Hematopoietic multipotent progenitor cell treated with erythropoietin and hydrocortisone succinate and interleukin-3 and kit ligand, for 4 days (in vitro differentiated cells): ENCODE results near the gene TLDC2.
"Not testable (repeated sequence)": the region's sequence is repeated elsewhere in the genome, so short reads cannot be mapped to it uniquely, and the experiment has no call there.

ENCODE experiments used
- DNase-seq: peaks from one replicate; pipeline ENCODE4 v3.0.0-alpha.2; 2015

Gene TLDC2

DNA sequence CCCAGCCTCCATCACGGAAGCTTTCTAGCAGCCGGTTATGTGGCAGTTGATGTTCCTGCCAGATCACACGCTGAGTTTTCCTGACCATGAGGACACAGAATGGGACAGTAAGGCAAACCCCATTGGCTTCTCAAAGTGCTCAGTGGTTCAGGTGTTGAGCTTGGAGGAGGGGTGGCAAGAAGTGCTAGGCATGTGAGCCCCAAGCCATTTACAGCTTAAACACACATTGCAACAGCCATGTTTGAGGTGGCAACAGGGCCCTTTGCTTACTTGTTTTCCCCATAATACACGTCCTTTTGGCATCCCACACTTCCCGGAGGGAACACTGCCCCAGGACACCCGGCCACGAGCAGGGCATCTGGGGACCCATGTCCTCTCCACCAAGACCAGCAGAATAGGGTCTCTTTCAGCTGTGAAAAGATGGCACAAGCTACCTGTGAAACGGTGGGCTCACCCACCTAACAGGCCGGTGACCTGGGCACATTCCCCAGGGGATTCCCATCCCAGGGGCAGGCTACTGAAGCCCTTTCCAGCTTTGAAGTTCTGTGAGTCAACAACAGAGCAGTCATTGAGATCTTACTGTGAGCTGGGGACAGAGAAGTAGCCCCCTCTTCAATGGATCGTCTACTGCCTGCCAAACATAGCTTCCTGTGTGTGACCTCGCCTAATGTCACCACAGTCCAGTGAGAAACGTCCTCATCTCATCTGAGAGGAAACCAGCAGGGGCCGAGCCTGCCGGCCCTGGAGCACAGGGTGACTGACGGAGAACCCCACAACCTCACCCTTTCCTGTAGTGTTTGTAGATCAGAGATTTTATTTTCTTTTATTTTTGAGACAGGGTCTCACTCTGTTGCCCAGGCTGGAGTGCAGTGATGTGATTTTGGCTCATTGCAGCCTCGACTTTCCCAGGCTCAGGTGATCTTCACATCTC is 4.0 kb upstream of the TLDC2 start:
- DNase-seq, result peak; percentile 63

DNA sequence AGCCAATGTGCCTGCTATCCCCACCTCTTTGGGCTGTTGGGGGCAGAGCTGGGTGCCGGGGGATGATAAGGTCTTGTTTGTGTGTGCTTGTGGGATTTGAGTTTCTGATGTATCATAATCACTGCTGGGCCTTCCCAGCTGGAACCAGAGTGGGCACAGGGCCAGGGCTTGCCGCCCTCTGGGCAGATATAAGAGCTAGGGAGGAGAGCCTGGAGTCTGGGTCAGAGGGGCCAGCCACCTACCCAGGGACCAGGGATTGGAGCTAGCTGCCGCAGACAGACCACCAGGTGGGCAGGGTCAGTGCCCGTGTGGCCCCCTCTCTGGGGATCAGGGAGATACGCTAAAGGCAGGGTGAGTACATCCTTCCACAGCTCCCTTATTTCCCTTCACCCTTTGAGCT is 3.1 kb upstream of the TLDC2 start:
- DNase-seq, result peak; percentile 71

DNA sequence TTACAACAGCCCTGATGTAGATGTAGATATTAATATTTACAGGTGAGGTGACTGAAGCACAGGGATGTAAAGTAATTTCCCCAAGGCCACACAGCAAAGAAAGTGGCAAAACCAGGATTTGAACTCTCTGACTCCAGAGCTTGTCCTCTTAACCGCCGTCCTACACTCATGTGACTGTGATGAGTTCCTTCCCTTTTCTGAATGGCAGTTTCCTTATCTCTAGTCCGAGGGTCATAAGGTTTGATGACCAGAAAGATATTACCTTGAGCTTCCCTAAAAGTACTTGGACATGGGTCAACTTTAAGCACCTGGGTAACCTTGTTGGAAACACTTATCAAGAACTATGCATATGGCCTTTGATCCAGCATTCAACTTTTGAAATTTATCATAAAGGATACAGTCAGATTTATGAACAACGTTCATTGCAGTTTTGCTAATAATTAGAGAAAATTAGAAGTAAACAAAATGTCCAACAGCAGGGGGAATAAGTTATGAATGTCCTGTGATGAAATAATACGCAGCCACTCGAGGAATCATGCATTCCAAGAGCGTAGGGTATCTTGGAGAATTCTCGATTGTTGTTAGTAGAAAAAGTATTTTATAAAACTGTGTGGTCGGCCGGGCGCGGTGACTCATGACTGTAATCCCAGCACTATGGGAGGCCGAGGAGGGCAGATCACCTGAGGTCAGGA is 2.3 kb upstream of the TLDC2 start:
- peak; percentile 72 for DNase-seq

DNA sequence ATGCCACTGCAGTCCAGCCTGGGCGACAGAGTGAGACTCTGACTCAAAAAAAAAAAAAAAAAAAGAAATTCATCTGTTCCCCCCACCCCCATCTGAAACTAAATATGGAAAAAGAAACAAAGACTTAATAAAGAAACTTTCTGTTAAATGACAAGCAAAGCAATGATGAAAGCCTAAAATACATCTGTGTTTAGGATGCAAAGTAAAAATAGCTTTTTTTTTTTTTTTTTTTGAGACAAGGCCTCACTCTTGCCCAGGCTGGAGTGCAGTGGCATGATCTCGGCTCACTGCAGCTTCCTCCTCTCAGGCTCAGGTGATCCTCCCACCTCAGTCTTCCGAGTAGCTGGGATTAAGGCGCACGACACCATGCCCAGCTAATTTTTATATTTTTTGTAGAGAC is 845 bp upstream of the TLDC2 start:
- not testable (repeated sequence) for DNase-seq

DNA sequence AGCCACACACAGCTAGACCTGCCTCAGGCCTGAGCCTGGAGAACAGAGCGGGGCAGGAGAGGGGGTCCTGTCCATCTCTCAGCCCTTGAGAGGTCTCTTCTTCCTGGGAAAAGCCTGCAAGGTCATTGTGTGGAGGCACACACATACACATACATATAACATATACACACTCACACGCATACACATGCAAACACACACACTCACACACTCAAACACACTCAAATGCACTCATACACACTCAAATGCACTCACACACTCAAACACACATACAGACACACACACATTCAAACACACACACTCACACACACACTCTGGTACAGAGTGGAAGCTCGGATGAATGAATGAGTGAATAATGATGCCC is 515 bp downstream of the TLDC2 start:
- DNase-seq, result no peak

DNA sequence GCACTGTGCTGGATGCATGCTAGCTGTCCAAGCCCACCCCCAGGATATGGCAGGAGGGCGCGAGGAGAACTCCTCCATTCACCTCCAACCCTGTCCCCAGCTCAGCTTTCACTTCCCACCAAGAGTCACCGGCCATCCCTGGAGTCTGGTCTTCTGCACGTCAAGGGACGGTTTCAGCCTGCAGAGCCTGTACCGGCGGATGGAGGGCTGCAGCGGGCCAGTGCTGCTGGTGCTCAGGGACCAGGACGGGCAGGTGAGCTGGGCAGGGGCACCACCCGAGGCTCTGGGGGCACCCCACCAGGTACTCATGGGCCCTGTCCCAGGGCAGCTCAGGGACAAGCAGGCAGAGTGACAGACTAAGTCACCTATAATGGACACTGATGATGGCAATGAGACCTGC is 3.0 kb downstream of the TLDC2 start:
- DNase-seq, result no peak

DNA sequence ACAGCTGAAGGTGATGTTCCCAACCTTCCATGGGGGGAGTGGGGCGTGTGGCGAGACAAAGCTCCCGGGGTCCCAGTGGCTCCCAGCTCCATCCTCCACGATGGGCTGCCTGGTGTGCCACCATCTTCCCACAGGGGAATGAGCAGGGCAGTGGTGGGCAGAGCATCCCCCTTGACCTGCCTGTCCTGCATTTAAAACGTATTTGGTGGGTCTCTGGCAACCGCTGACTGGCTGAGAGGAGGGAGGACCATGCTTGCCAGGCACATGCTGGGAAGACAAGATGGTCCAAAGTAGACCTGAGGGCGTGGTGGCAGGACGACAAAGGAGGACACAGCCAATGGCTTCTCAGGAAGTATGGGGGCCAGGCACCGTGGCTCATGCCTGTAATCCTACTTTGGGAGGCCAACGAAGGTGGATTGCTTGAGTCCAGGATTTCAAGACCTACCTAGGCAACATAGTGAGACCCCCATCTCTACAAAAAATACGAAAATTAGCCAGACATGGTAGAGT is 4.9 kb downstream of the TLDC2 start:
- DNase-seq, result no peak

DNA sequence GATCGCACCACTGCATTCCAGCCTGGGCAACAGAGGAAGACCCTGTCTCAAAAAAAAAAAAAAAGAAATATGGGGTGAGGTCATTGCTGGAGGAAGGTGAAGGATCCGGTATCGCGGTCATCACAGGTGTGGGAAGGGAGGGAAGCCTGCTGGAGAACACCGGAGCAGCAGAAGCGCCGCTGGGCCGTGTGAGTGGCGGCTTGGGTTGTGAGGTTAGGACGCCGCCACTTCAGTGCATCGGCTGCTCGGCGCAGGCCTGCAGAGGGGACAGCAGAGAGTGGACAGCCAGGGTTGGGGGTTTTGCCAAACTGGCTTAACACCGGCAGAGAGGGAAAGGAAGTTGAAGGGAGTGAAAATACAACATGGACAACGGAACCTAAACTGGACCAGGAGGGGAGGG is 5.4 kb downstream of the TLDC2 start:
- DNase-seq, result no peak

DNA sequence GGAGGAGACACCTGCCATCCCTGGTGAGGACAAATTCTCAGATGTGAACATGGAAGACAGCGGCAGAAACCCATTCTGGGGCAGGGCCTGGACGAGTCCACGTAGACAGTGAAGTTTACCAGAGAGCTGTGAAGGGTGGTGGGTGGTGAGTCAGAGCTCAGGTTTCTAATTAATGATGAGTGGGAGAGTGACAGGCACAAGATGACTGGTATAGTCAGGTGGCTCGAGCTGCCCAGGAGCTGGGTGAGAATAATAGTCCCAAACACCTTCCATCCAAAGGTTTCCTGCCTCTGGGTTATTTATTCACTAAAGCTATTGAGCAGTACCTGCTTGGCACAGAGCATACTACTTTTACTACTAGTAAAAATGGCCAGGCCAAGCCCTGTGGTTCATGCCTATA is 6.0 kb downstream of the TLDC2 start:
- no peak for DNase-seq

DNA sequence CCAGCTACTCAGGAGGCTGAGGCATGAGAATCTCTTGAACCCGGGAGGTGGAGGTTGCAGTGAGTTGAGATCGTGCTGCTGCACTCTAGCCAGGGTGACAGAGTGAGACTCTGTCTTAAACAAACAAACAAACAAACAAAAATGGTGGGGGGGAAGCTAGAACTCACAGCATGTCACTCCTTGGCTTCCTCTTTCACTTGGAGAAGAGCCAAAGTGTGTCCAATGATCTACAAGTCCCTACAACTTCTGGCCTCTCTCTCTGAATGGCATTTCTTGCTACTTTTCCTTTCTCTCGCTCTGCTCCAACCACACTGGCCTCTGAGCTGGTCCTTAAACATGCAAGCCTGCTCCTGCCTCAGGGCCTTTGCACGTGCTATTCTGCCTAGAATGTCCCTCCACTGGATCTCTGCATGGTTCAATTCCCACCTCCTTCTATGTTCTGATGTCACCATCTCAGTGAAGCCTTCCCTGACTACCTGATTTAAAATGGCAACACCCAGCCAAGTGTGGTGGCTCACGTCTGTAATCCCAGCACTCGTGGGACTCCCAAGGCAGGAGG is 8.1 kb downstream of the TLDC2 start:
- DNase-seq, result peak; percentile 54

DNA sequence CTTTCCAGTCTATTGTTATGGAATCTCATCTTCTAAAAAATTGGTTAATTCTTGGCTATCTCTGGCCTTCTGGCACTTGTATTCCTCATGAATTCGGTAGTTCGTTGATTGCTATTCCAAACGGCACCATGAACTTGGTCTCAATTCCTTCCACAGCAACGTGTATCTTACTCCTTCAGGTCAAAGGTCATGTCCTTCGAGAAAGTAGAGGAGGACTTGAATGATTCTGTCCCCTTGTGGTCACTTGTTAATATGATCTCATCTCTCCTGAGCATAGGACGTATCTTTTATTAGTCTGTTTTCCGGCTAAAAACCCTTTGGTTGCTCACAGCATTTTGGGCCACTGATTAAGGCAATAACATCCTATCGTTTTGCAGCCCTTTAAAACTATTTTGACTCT is 9.4 kb downstream of the TLDC2 start:
- DNase-seq, result peak; percentile 31

DNA sequence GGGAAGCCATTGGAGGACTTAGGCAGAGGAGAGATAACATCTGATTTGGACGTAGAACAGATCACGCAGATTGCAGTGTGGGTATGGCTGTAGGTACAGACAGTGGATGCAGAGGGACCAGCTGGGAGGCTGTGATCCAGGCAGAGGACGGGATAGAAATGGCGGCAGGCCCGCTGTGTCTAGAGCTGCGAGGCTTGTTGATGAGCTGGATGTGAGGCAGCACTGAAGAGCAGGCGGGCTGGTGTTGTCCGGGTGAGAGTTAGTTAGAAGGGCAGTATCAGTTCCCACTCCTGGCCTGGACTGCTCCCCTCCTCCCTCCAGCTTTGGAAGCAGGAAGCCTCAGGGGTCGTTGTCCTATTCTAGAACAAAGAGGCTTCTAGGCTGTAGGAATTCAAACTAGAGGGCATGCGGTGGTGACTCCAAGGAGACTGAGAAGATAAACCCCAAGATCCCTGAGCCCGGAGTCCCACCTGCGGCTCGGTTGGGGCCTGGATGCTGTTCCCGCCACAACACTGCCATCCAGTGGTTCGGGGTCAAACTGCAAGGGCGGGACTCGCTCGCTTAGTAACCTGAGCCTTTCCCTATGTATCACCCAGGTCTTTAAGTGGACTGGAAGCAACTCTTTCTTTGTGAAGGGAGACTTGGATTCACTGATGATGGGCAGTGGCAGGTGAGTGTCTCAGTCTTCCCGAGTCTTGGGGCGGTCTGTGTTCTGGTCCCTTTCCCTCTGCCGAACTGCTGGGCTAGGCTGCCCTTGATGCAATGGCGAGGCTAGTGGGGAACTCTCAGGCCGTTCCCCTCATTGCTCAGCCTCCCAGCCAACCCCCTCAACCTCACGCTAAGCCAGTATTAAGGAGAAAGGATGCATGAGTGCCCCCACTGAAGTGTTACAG is 11.2 kb downstream of the TLDC2 start:
- DNase-seq, result peak; percentile 89

DNA sequence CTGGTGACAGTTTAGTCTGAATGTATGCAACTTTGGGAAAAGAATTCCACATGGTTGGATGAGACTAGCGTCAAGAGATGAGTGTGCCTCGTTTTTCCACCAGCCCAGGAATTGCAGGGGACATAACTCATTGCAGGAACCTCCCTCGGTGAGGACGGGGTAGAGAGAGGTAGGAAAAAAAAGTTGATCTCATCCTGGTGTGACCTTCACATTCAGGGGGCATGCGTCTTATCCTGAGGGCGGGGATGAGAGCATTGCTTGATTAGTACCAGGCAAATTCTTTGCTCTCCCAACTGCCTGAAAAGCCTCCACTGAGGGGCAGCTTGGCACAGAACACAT is 11.8 kb downstream of the TLDC2 start:
- DNase-seq, result no peak

DNA sequence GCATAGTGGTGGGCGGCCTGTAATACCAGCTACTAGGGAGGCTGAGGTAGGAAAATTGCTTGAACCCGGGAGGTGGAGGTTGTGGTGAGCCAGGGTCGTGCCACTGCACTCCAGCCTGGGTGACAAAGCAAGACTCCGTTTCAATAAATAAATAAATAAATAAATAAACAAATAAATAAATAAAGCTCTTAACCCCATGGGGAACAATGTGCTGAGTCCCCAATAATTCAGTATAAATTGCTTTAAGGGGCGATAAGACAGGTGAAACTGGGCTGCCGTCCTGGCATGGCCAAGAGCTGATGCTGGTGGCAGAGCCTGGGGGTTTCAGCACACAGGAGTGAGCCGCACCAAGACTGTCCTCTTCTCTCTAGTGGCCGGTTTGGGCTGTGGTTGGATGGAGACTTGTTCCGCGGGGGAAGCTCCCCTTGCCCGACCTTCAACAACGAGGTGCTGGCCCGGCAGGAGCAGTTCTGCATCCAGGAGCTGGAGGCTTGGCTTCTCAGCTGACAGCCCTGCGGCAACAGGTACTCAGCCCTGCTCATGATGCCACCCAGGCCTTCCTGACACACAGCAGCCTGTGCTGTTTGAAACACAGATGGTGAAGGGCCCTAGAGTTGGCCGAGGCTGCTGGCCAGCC is 13.1 kb downstream of the TLDC2 start:
- DNase-seq, result no peak

DNA sequence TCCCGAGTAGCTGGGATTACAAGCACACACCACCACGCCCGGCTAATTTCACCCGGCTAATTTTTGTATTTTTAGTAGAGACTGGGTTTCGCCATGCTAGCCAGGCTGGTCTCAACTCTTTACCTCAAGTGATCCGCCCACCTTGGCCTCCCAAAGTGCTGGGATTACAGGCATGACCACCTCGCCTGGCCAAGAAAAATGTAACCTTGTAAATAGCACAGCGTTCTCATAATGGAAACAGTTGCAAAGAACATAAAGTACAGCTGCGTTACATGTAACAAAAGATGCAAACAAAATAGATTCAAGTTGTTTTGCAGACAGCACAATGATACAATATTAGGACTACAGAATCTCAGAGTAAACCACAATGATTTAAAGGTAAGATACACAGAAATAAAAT is 14.6 kb downstream of the TLDC2 start:
- no peak for DNase-seq

DNA sequence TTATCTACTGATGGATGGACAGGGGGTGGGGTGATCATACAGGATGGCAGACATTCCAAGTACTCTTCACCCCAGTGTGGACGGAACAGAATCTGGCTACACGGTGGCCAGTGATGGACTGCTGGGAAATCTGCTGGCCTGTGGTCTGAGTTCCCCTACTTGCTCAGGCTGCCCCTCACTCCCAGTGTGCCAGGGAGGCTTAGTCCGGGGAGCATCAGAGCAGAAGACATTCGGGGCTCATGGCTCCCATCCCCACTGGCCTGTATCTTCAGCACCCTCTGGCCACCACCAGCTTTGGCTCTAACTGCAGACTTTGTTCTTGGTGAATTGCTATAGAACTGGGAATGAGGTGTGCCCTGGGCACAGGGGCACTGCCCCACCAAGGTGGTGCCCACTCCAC is 15.3 kb downstream of the TLDC2 start:
- no peak for DNase-seq

DNA sequence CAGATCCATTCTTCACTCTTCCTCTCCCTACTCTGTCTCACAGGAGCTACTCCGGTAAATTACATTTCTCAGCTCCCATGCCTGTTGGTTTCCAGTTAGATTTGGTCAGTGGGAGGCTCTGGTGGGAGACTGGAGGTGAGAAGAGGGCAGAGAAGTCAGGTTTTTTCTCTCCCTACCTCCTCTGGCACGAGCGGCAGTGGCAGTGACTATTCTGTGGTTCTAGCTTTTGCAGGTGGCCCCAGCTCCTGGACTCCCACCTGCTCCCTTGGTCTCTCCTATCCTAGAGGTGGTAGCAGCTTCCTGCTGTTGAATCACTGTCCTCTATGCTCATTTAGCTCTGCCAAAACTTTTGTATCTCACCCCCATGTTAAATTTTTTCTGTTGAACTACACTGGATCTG is 17.9 kb downstream of the TLDC2 start:
- DNase-seq, result no peak

DNA sequence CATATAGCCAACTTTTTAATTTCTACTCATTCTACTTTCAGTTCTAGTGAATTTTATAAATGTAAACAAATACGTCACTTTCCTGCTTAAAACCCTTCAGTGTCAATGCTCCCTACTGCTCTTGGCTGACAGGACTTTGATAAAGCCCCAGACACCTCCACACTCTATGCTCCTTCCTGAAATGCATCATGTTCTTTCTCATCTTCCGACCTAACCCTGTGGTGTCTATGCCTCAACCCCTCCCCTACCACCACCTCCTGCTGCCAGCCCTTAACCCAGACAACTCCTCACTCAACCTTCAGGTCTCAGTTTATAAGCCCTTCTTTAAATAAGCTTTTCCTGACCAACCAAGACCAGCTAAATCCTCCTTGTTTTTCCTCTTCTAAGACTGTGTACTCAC is 19.1 kb downstream of the TLDC2 start:
- DNase-seq, result no peak

DNA sequence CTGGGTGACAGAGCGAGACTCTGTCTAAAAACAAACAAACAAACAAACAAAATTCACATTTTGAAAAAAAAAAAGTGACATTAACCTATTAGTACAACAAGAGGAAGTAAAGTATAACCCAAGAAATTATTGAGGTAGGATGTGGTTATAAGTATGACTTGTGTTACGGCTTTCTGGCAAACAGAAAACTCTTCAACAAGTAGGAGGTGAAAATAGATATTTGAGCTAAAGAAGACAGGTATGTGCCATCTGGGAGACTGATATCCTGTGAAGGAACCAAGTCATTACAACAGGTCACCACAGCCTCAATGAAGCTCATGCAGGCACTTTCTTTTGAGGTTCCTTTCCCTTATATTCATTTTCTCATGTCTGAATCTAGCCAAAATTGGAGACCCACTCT is 28.8 kb downstream of the TLDC2 start:
- DNase-seq, result no peak

DNA sequence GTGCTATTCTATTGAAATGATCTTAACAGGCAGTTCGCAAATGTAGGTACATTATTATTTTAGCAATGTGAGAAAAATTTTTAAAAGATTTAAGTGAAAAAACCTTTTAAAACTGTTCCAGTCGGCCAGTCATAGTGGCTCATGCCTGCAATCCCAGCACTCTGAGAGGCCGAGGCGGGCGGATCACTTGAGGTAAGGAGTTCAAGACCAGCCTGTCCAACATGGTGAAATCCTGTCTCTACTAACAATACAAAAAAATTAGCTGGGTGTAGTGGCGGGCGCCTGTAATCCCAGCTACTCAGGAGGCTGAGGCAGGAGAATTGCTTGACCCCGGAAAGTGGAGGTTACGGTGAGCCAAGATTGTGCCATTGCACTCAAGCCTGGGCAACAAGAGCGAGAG is 29.6 kb downstream of the TLDC2 start:
- not testable (repeated sequence) for DNase-seq

DNA sequence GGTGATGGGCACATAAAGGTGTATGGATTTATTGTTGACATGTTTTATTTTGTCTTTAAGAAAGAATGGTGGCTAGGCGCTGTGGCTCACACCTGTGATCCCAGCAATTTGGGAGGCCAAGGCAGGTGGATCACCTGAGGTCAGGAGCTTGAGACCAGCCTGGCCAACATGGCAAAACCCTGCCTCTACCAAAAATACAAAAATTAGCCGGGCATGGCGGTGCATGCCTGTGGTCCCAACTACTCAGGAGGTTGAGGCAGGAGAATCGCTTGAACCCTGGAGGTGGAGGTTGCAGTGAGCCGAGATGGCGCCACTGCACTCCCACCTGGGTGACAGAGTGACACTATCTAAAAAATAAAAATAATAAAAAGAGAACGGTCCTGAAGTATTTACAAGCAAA is 30.1 kb downstream of the TLDC2 start:
- not testable (repeated sequence) for DNase-seq

DNA sequence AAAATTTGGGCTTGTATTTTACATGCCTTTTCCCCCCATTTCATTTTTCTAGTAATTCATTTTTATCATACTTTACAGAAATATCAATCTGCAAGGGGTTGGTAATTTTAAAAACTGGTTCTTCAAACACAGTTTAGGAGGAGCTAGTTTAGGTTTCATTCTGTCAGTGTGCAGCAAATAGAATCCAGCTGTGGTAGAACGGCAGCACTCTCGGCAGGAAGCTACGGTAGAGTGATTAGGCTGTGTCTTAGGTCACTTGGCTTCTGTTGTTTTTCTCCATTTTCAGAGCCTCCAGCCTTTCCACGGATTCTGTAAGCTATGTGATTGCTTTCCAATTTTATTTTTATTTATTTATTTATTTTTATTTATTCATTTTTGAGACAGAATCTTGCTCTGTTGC is 32.7 kb downstream of the TLDC2 start:
- DNase-seq, result no peak

DNA sequence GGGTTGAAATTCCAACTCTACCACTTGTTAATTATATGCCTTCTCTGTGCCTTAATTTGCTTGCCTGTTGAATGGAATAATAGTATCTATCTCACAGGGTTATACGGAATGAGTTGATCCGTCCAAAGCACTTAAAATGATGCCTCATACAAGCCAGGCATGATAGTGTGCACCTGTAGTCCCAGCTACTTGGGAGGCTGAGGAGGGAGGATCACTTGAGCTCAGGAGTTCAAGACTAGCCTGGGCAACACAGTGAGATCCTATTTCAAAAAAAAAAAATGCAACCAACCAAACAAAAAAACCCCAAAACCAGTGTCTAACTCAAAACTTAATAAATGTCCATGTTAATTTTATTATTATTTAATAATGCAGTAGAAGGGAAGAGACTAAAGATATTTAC is 40.3 kb downstream of the TLDC2 start:
- DNase-seq, result no peak
